Progenitor cell of endocrine pancreas (in vitro differentiated cells): Measurements from ENCODE around the gene SLC41A3. TPM values are rescaled to one million over a fixed set of nuclear protein-coding genes. Genes with fewer than 3 reads are reported as not detected.

Source experiments
- DNase-seq: peaks from one replicate; pipeline ENCODE4 v3.0.0; 2021; ENCODE audit warnings: low spot score; ENCODE audit not compliant: unreplicated experiment
- H3K27ac Mint-ChIP-seq: 2 replicates; pipeline ENCODE4 v1.8.0; 2021; ENCODE audit warnings: mild to moderate bottlenecking, moderate library complexity, mixed read lengths
- H3K27me3 Mint-ChIP-seq: 2 replicates; pipeline ENCODE4 v1.8.0; 2021; ENCODE audit warnings: mixed read lengths
- H3K36me3 Mint-ChIP-seq: 2 replicates; pipeline ENCODE4 v1.8.0; 2022; ENCODE audit warnings: mixed read lengths; ENCODE audit not compliant: insufficient read depth
- H3K4me1 Mint-ChIP-seq: 2 replicates; pipeline ENCODE4 v1.8.0; 2021; ENCODE audit warnings: low read depth, mixed read lengths
- H3K4me3 Mint-ChIP-seq: 2 replicates; pipeline ENCODE4 v1.8.0; 2021; ENCODE audit warnings: low read depth, mild to moderate bottlenecking, moderate library complexity, mixed read lengths
- H3K9me3 Mint-ChIP-seq: 2 replicates; pipeline ENCODE4 v1.8.0; 2021; ENCODE audit warnings: low read depth, mixed read lengths
- CTCF ChIP-seq: fragments of 200-600 bp; sonication (generic); IDR thresholded peaks from one replicate; pipeline ENCODE4 v1.5.0; 2021; ENCODE audit warnings: antibody characterized with exemption, mild to moderate bottlenecking; ENCODE audit not compliant: unreplicated experiment
- total RNA-seq: library from RNA; stranded (reverse); gene quantifications from 2 replicates; pipeline ENCODE4 v1.2.1, GENCODE V29; 2021

Gene SLC41A3
- total RNA-seq, 1 donor from 2014 or later = 62.4 TPM

GRCh38 chr3:126119008-126119675 lies 35.2 kb upstream of the SLC41A3 start:
- Mint-ChIP-seq H3K4me1 (no peaks in the 10 kb centered on the region), H3K4me3 (no peak overlapping the region), H3K36me3 (no peaks in the 10 kb centered on the region), H3K27ac (no peak overlapping the region), H3K27me3 (no peaks in the 10 kb centered on the region), H3K9me3 (no peaks in the 10 kb centered on the region)
- DNase-seq = peak; percentile 4
- TF ChIP-seq CTCF = no peak

- no peak for TF ChIP-seq CTCF
- Mint-ChIP-seq H3K36me3 (no peaks in the 10 kb centered on the region), H3K27ac (no peak overlapping the region), H3K9me3 (no peaks in the 10 kb centered on the region), H3K4me1 (no peaks in the 10 kb centered on the region), H3K27me3 (no peaks in the 10 kb centered on the region), H3K4me3 (no peak overlapping the region)
- DNase-seq = peak; percentile 6
These were observed 34.7 kb upstream of the SLC41A3 start for GRCh38 chr3:126118591-126118990.

DNA sequence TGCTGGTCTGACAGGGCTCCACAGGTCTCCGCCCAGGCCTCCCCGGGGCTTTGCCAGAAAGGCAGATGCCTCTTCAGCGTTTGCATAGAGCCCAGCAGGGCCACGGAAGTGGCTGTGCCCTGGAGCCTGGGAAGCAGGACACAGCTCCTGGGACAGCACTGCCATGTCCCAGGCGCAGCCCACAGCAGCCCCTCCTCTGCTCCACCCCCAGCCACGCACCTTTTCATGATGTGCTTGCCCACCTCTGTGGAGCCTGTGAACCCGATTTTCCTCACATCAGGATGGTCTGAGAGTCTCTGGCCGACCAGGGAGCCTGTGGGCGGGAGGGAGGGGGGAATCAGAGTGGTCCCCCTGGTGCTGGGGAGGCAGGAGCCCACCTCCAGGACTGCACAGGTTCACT lies 33.9 kb upstream of the SLC41A3 start:
- no peaks in the 10 kb centered on the region for H3K27me3 Mint-ChIP-seq
- H3K4me3 Mint-ChIP-seq = no peak overlapping the region
- H3K9me3 Mint-ChIP-seq = no peaks in the 10 kb centered on the region
- no peak overlapping the region for H3K27ac Mint-ChIP-seq
- peak; percentile 6 for DNase-seq
- no peaks in the 10 kb centered on the region for H3K4me1 Mint-ChIP-seq
- no peaks in the 10 kb centered on the region for H3K36me3 Mint-ChIP-seq
- no peak for TF ChIP-seq CTCF

DNA sequence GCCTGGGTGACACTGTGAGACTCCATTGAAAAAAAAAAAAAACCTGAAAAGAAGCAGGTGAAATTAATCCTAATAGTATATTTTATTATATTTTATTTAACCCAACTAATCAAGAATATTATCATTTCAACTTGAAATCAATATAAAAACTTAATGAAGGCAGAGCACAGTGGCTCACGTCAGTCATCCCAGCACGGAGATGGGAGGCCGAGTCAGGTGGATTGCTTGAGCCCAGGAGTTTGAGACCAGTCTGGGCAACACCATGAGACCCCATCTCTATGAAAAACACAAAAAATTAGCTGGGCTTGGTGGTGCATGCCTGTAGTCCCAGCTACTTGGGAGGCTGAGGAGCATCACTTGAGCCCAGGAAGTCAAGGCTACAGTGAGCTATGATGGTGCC lies 33.3 kb upstream of the SLC41A3 start:
- Mint-ChIP-seq H3K4me3 (no peak overlapping the region), H3K27me3 (no peaks in the 10 kb centered on the region), H3K36me3 (no peaks in the 10 kb centered on the region), H3K4me1 (no peaks in the 10 kb centered on the region), H3K9me3 (no peaks in the 10 kb centered on the region), H3K27ac (no peak overlapping the region)
- no peak for DNase-seq
- no peak for TF ChIP-seq CTCF

- no peaks in the 10 kb centered on the region for H3K9me3 Mint-ChIP-seq
- no peaks in the 10 kb centered on the region for H3K27me3 Mint-ChIP-seq
- no peak overlapping the region for H3K4me3 Mint-ChIP-seq
- H3K4me1 Mint-ChIP-seq = no peaks in the 10 kb centered on the region
- DNase-seq = no peak
- H3K27ac Mint-ChIP-seq = no peak overlapping the region
- TF ChIP-seq CTCF = no peak
- H3K36me3 Mint-ChIP-seq = no peaks in the 10 kb centered on the region
These were observed 32.6 kb upstream of the SLC41A3 start for GRCh38 chr3:126116526-126116925.
